ENCODE results near the gene FXYD2.

Gene FXYD2

DNA sequence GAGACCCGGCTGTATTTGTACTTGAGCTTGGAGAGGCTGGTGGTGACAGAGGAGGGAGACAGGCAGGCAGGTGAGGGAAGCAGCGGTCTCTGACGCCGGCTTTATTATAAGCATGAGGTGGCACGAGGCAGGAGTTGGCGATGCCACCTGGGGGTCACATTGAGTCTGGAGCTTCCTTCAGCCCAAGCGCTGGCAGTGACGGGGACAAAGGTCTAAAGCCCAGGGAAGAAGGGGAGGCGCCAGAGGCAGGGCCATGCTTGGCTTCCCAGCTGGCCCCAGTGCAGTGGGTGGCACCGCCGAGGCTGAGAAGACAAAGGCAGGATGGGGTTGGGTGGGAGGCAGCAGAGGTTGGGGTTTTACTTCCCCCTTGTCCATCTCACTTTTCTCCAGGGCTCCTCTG, 4.5 kb downstream of the FXYD2 start:
- no peak for TF ChIP-seq EZH2phosphoT487 (IDR thresholded peaks at IDR 0.05; ENCODE audit: borderline replicate concordance, low read length)
- TF ChIP-seq, protein P1, sequence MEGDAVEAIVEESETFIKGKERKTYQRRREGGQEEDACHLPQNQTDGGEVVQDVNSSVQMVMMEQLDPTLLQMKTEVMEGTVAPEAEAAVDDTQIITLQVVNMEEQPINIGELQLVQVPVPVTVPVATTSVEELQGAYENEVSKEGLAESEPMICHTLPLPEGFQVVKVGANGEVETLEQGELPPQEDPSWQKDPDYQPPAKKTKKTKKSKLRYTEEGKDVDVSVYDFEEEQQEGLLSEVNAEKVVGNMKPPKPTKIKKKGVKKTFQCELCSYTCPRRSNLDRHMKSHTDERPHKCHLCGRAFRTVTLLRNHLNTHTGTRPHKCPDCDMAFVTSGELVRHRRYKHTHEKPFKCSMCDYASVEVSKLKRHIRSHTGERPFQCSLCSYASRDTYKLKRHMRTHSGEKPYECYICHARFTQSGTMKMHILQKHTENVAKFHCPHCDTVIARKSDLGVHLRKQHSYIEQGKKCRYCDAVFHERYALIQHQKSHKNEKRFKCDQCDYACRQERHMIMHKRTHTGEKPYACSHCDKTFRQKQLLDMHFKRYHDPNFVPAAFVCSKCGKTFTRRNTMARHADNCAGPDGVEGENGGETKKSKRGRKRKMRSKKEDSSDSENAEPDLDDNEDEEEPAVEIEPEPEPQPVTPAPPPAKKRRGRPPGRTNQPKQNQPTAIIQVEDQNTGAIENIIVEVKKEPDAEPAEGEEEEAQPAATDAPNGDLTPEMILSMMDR (IDR thresholded peaks at IDR 0.05; ENCODE audit: low read depth, low read length, poor library complexity, severe bottlenecking) = no peak
- H3K9me2 ChIP-seq (replicated peaks; ENCODE audit: control insufficient read depth, low read length) = no peaks in the 10 kb centered on the region
- no peaks in the 10 kb centered on the region for H3F3A ChIP-seq (ENCODE audit: control insufficient read depth, insufficient read depth)
- H3K36me3 ChIP-seq (ENCODE audit: control insufficient read depth, low read length) = no peaks in the 10 kb centered on the region
- H3K27ac ChIP-seq (ENCODE audit: low read depth, low read length) = no peak overlapping the region
- H3K4me1 ChIP-seq (ENCODE audit: control insufficient read depth, low read length) = peaks cover 28% of the 10 kb centered on the region
- no peaks in the 10 kb centered on the region for H3K9me3 ChIP-seq (ENCODE audit: control insufficient read depth, insufficient read depth, low read length)
- H3K27me3 ChIP-seq (ENCODE audit: control insufficient read depth, low read length) = peaks cover 7% of the 10 kb centered on the region
- no peak overlapping the region for H3K4me2 ChIP-seq (ENCODE audit: low read length)
- no peaks in the 10 kb centered on the region for H3K79me2 ChIP-seq (ENCODE audit: control insufficient read depth, low read length)
- H3K4me3 ChIP-seq (ENCODE audit: low read length) = no peak overlapping the region
- no peaks in the 10 kb centered on the region for H4K20me1 ChIP-seq (ENCODE audit: control insufficient read depth, insufficient read depth, low read depth, low read length)

DNA sequence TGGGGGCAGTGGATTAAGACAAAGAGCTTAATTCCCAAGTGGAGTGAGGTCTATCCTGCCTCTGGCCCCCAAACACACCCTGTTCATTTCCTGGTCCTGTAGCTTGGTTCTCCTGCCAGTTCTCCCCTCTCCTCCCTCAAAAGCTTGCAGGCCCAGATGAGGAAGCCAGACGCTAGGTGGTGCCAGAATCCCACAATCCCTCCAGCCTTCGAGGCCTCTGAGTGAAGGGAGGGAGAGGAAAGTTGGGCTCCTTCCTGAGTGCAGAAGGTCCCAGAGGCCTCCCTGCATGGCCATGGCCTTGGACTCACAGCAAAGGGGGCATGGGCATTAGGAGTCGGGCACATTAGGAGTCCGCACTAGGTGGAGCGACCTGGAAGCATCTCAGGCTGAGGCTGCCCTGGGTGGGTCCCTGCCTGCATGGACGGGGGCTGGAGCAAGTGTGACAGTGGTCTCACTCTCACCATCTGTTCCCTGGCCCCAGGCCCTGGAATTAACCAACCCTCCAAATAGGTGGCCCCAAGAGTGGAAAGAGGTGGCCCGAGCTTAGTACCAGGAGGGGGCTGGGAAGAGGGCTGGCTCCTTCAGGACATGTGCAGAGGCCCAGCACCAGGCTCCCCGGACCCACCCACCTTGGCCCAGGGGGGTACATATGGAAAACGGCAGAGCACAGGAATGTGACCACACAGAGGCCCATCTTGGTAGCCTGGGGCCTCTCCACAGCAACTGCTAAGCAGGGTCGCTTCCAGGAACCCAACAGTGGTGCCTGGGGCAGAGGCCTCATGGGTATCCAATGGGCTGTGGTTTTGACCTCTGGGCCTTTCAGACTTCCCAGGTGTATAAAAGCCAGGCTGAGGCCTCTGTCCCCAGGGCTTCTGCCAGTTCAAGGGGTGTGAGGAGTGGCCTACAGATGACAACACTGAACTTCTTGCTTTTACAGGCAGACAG, 5.2 kb downstream of the FXYD2 start:
- peaks cover 4% of the 10 kb centered on the region for H3K27me3 ChIP-seq (ENCODE audit: control insufficient read depth, low read length)
- no peaks in the 10 kb centered on the region for H3K79me2 ChIP-seq (ENCODE audit: control insufficient read depth, low read length)
- H3K4me3 ChIP-seq (ENCODE audit: low read length) = no peak overlapping the region
- H3F3A ChIP-seq (ENCODE audit: control insufficient read depth, insufficient read depth) = no peaks in the 10 kb centered on the region
- no peaks in the 10 kb centered on the region for H4K20me1 ChIP-seq (ENCODE audit: control insufficient read depth, insufficient read depth, low read depth, low read length)
- no peak overlapping the region for H3K4me2 ChIP-seq (ENCODE audit: low read length)
- no peak overlapping the region for H3K27ac ChIP-seq (ENCODE audit: low read depth, low read length)
- no peaks in the 10 kb centered on the region for H3K9me3 ChIP-seq (ENCODE audit: control insufficient read depth, insufficient read depth, low read length)
- H3K9me2 ChIP-seq (replicated peaks; ENCODE audit: control insufficient read depth, low read length) = no peaks in the 10 kb centered on the region
- no peaks in the 10 kb centered on the region for H3K36me3 ChIP-seq (ENCODE audit: control insufficient read depth, low read length)
- TF ChIP-seq EZH2phosphoT487 (IDR thresholded peaks at IDR 0.05; ENCODE audit: borderline replicate concordance, low read length) = no peak
- TF ChIP-seq, protein P1 (IDR thresholded peaks at IDR 0.05; ENCODE audit: low read depth, low read length, poor library complexity, severe bottlenecking) = peak; percentile 60
- peaks cover 35% of the 10 kb centered on the region for H3K4me1 ChIP-seq (ENCODE audit: control insufficient read depth, low read length)

DNA sequence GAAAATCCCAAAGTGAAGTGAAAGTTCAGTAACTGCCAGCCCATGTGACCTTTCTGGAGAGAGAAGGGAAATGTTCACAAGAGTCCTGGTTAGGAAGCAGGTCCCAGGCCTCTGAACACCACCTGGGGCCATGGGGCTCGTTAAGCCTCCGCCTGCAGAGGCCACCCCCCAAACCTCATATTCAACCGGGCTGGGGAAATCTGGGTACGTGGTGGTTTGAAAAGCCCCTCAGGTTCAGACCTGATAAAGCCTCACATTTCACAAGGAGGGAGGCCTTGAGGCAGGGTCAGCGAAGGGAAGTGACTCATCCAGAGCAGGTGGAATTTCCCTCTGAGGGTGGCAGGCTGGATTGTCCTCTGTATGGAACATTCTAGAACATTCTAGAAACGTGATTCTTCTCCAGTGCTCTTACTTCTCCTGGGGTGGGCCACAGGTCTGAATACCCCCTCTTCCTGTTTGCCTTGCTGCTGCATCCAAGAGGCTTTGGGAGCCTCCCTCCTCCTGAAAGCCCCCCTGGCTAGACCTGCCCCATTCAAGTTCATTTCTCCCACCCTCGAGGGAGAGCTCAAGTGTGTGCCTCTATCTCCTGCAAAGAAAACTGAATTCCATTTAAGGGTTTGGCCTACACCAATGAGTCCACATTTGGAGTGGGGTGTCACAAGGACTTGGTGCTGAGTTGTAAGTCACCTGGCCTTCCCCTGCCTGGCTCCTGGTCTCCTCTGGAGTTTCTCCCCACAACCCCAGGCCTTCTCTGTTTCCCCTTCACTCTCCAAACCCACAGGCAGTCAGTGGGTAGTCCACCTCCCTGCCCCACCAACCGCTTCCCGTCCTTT, 6.3 kb downstream of the FXYD2 start:
- no peaks in the 10 kb centered on the region for H3F3A ChIP-seq (ENCODE audit: control insufficient read depth, insufficient read depth)
- no peak overlapping the region for H3K4me2 ChIP-seq (ENCODE audit: low read length)
- H3K79me2 ChIP-seq (ENCODE audit: control insufficient read depth, low read length) = no peaks in the 10 kb centered on the region
- no peak for TF ChIP-seq EZH2phosphoT487 (IDR thresholded peaks at IDR 0.05; ENCODE audit: borderline replicate concordance, low read length)
- TF ChIP-seq, protein P1 (IDR thresholded peaks at IDR 0.05; ENCODE audit: low read depth, low read length, poor library complexity, severe bottlenecking) = no peak
- no peak overlapping the region for H3K4me3 ChIP-seq (ENCODE audit: low read length)
- H4K20me1 ChIP-seq (ENCODE audit: control insufficient read depth, insufficient read depth, low read depth, low read length) = no peaks in the 10 kb centered on the region
- H3K36me3 ChIP-seq (ENCODE audit: control insufficient read depth, low read length) = no peaks in the 10 kb centered on the region
- peaks cover 37% of the 10 kb centered on the region for H3K4me1 ChIP-seq (ENCODE audit: control insufficient read depth, low read length)
- no peak overlapping the region for H3K27ac ChIP-seq (ENCODE audit: low read depth, low read length)
- no peaks in the 10 kb centered on the region for H3K9me3 ChIP-seq (ENCODE audit: control insufficient read depth, insufficient read depth, low read length)
- no peaks in the 10 kb centered on the region for H3K27me3 ChIP-seq (ENCODE audit: control insufficient read depth, low read length)
- H3K9me2 ChIP-seq (replicated peaks; ENCODE audit: control insufficient read depth, low read length) = no peaks in the 10 kb centered on the region
